A673 (cell line): Measurements from ENCODE around the gene NR5A2.

Experiments used
- EZH2 ChIP-seq: fragments of 200-600 bp; sonication (generic); IDR thresholded peaks from 2 replicates; pipeline ENCODE4 v1.6.1; 2017; ENCODE audit warnings: borderline replicate concordance, low read depth, mild to moderate bottlenecking, mixed read lengths, antibody characterized with exemption, low read length; ENCODE audit not compliant: poor library complexity, severe bottlenecking
- TF ChIP-seq, protein P1 (sequence below): fragments of 300-800, 200-600 bp; sonication (generic); conservative IDR thresholded peaks from 2 replicates; pipeline ENCODE4 v1.5.1; 2017; ENCODE audit warnings: low read depth, mild to moderate bottlenecking, antibody characterized with exemption, low read length, moderate library complexity, mixed read lengths

DNA sequence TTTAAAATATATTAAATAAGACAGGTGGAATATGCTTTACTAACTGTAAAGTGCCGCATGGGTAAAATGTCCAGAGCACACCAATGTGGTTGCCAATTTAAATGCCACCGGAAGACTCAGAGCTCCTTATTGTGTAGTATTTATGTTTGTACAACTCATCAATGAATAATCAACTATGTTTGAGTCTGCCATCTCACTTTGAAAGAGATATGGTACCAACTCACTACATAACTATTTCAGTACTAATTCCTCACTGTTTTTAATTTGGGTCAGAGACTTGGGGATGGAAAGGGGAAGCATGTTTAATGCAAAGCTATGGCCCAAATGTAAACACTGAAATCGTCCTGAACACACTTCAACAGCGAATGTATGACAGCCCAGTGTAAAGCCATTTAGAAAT, 144.8 kb downstream of the NR5A2 start:
- TF ChIP-seq, protein P1, sequence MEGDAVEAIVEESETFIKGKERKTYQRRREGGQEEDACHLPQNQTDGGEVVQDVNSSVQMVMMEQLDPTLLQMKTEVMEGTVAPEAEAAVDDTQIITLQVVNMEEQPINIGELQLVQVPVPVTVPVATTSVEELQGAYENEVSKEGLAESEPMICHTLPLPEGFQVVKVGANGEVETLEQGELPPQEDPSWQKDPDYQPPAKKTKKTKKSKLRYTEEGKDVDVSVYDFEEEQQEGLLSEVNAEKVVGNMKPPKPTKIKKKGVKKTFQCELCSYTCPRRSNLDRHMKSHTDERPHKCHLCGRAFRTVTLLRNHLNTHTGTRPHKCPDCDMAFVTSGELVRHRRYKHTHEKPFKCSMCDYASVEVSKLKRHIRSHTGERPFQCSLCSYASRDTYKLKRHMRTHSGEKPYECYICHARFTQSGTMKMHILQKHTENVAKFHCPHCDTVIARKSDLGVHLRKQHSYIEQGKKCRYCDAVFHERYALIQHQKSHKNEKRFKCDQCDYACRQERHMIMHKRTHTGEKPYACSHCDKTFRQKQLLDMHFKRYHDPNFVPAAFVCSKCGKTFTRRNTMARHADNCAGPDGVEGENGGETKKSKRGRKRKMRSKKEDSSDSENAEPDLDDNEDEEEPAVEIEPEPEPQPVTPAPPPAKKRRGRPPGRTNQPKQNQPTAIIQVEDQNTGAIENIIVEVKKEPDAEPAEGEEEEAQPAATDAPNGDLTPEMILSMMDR = no peak
- no peak for TF ChIP-seq EZH2
